NOMO-1 treated with dmso at 0.1 percent for 144 hours (cell line): ENCODE data around the gene NFIA.
"Not testable (repeated sequence)": the region's sequence is repeated elsewhere in the genome, so short reads cannot be mapped to it uniquely, and the experiment has no call there.

Experiments used
- DNase-seq: peaks from one replicate; lab custom pipeline; 2025; ENCODE audit not compliant: unreplicated experiment; lab: John Stamatoyannopoulos, UW

NFIA gene

GRCh38 chr1:61266738-61267137, 184.4 kb downstream of the NFIA start:
- no peak for DNase-seq

DNA sequence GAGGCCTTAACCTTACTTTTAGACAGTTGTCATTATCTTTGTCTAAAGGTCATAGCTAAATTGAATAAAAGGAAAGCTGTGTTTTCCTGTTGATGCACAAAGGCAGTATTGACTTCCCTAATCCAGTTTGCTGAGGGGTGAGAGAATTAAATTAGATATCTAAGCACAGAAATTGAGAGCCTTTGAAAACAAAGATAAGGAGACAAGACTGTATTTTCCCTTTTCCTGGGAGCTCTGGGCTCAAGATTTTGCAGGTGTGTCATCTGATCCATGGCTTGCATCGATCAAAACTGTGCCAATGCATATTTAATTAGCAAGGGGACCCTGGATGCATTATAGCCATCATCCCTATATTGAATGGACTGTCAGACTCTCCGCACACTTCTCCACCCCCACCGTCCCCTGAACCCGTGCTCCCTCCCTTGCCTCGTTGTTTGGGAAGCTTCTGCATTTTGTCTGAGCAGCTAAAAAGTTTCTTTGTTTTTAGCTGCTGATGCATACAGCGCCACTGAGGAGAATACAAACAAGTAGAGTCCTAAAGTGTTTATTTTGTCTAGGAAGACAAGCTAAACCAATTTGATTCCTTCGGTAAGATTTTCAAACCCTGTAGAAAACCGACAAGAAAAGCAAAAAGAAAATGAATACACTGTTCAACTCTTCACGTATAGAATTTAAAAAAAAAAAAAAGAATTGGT, 186.3 kb downstream of the NFIA start:
- no peak for DNase-seq

DNA sequence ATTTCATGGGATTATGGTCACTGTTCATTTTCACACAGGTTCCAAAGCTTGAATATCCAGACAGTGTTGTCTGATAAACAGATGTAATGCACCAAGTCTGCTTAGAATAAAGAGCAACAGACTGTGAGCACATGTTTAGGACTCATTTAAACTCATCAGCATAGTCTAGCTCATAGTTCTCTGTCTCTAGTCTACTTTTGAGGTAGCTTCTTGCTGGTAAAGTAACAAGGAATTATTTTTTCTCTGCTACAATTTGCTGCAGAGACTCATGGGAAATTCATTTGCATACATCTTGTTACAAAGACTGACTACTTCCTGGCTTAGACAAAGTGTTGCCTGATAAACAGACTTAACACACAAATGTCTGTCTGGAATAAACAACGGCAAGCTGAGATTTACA, 187.2 kb downstream of the NFIA start:
- DNase-seq: no peak

GRCh38 chr1:61270107-61270506, 187.7 kb downstream of the NFIA start:
- no peak for DNase-seq

DNA sequence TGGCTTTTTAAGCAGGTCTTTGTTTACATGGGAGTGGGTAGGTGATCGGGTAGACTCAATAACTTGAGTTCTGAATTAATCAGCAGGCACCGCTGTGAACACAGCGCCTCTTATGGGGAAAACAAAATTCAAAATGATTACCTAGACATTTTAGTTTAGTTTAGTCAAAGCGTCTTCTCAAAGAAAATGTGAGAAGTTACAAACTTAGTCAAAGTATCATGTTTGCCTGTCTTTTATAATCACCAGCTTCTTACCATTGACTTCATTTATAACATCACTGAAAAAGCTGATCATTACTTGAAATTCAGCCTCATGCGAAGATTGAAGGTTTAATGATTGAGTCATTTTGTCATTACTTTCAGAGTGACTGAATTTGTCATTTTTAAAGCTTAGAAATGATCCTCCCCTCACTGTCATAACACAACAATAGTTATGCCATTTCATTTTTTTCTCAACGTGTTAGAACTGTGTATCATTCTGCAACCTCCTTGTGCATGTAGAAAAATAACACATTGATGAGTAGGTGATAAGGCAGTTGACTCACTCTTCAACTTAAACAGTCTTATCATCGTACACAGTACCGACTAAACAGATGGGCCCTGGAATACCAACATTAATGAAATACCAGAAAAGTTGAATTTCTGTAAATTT, 188.5 kb downstream of the NFIA start:
- DNase-seq: no peak

- DNase-seq: no peak
Observed at GRCh38 chr1:61271412-61271789, 189.0 kb downstream of the NFIA start.

DNA sequence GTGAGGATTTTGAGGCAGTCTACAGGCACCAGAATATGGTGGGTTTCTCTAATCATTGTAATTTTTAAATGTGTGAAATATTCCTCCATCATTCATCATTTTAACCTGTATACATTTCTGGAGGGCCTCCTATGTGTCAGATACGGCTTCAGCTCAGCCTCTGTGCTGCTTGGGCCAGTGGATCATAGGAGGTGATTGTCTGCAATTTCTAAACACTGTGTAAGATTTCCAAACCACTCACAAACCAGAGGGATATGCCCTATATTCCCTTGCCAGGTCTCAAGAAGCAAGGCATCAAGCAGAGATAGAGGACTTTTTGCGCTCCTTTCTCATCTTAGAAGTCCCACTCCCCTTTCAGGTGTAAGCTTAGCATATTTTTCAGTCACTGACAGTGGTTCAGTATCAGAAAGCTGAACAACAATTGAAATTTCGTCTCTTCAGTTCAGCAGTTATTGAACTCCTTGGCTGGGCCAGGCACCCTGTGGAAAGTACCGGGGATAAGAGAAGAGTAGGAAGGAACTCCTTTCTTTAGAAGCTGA, 190.9 kb downstream of the NFIA start:
- no peak for DNase-seq

- DNase-seq: no peak
Observed at GRCh38 chr1:61273861-61274260, 191.5 kb downstream of the NFIA start.

DNA sequence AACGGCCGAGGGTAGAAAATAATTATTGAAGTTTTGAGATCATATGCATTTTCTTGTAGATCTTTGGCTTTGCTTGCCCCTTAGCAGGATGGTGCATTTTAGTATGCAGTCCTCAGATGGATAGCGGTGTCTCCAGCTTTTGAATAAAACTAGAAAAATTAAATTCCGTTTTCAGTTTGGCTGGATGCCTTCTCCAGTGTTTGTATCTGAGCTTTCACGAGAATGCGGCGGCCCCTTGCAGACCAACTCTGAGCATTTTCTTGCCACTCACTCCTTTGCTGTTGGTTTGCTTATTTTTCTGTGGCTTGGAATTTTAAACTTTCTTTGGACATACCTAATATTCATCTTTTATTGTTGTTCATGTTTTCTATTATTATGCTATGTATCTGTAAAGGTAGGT, 192.6 kb downstream of the NFIA start:
- DNase-seq: no peak

GRCh38 chr1:61276246-61276645, 193.9 kb downstream of the NFIA start:
- no peak for DNase-seq

DNA sequence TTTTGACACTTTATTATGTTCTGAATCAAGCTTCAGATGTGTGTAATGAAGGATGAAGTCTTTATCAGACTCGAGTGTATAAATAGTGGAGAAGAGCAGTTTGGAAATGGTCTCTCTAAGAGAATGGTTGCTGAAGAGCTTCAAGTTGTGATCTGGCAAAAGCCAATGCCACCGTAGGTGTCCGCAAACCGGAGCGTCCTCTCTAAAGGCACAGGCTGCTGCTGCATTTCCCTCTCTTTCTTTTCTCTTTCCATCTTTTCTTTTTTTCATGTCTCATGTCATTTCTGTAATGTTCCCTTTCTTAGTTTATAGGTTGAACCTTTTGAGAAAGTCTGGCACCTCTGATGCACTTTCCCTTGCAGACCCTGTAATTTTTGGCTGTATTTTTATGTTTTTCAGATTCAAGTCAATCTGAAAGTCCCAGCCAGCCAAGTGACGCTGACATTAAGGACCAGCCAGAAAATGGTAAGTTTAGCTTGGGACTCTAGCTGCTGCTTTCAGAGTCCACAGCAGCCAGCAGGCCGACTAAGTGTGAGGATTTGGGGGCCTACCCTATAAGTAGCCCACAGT, 194.8 kb downstream of the NFIA start:
- no peak for DNase-seq

GRCh38 chr1:61278503-61278902, 196.1 kb downstream of the NFIA start:
- DNase-seq: not testable (repeated sequence)

DNA sequence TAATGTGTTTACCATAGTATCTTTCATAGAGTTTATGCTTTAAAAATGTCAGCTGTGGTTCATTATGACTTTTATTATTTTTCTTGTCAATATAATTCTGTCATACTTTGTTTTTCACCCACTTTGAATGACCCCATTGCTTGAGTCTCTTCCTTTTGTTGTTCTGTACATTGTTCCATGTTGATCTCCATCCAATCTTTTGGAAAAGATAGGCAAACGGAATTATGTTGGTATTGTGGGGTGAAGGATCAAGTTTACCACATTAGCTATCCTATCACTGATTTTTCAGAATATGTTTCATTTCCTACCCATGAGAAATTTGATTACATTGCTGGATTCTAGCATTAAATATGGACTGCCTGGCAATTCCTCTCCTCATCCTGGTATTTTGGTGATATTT, 196.6 kb downstream of the NFIA start:
- DNase-seq: no peak

DNA sequence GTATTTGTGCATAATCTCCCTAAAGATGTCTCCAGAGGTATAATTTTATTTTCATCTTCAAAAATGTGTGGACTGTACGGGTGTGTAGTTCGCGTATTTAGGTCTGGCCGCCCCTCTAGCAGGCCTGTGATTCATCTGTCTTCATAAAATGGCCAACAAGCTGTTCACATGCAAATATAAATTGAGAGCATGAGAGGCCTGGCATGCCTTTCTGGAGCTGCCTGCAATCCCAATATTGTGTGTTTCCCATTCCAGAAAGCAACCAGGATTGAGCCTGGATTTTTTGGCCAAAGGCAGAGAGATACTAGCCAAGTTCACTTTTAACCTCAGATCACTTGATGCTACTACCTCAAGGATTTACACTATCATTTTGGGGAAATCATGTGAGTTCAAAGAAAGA, 197.2 kb downstream of the NFIA start:
- no peak for DNase-seq

GRCh38 chr1:61280452-61280851, 198.1 kb downstream of the NFIA start:
- no peak for DNase-seq

GRCh38 chr1:61282387-61282786, 200.0 kb downstream of the NFIA start:
- DNase-seq: no peak

DNA sequence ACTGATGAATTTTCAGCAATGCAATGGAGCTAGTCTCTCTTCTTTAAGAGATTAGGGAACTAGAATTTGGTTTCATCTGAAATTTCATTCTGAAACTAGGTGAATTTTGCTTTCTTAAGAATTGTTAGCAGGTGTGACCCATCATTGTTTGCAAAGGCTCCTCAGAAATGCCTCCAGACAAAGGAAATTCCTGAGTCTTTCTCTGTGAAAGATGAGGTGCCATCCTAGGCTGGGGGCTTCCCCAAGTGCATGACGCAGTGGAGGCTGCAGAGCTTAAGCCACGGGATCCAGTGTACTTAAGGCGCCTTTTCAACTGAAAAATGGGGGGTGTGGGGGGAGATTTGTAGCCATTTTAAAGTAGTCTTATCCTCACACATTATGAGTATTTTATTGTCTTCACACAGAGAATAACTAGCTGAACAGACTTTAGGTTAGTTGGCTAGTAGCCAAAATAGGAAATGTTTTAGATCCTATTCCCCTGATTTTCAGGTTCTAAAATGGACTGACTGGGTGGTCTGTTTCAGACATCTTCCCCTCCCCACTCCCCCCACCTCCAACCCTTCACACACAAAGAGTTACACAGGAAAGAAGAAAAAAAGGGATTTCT, 202.0 kb downstream of the NFIA start:
- DNase-seq: no peak

- DNase-seq: no peak
Observed at GRCh38 chr1:61284936-61285335, 202.6 kb downstream of the NFIA start.

GRCh38 chr1:61285371-61285885, 203.1 kb downstream of the NFIA start:
- no peak for DNase-seq

GRCh38 chr1:61287014-61287413, 204.7 kb downstream of the NFIA start:
- no peak for DNase-seq

DNA sequence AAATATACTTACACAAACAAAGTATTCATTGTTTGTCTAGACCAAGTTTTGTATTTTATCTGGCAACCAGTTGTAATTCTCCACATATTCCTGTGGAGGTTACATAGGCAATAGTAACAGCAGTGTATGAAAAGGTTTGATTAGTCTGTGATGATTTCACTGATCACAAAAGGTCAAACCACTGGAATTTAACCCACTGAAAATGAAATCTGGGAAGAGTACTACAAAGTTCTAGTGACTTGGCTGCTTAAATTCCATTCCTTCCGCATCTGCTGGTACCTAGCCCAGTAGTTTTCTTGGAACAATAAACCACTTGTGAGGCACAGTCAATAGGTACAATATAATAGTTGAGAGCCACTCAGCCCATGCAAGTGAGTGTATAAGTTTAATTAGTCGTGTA, 205.4 kb downstream of the NFIA start:
- no peak for DNase-seq
